Endothelial cell (in vitro differentiated cells): ENCODE data around the gene MICU1. TPM values are rescaled to one million over a fixed set of nuclear protein-coding genes. Genes with fewer than 3 reads are reported as not detected.
"Not testable (repeated sequence)": the region's sequence is repeated elsewhere in the genome, so short reads cannot be mapped to it uniquely, and the experiment has no call there.

ENCODE experiments used
- DNase-seq: peaks from one replicate; pipeline ENCODE4 v3.0.0; 2021; ENCODE audit warnings: low spot score
- H3K27ac Mint-ChIP-seq: one replicate; pipeline ENCODE4 v1.8.0; 2021; ENCODE audit warnings: mixed read lengths, inconsistent platforms; ENCODE audit not compliant: unreplicated experiment
- H3K27me3 Mint-ChIP-seq: one replicate; pipeline ENCODE4 v1.8.0; 2021; ENCODE audit warnings: mild to moderate bottlenecking, moderate library complexity, mixed read lengths, inconsistent platforms; ENCODE audit not compliant: unreplicated experiment
- H3K36me3 Mint-ChIP-seq: one replicate; pipeline ENCODE4 v1.8.0; 2021; ENCODE audit warnings: mild to moderate bottlenecking, low read depth, mixed read lengths, inconsistent platforms; ENCODE audit not compliant: unreplicated experiment
- H3K4me1 Mint-ChIP-seq: one replicate; pipeline ENCODE4 v1.8.0; 2021; ENCODE audit warnings: mild to moderate bottlenecking, mixed read lengths, inconsistent platforms; ENCODE audit not compliant: unreplicated experiment
- H3K4me3 Mint-ChIP-seq: one replicate; pipeline ENCODE4 v1.8.0; 2021; ENCODE audit warnings: mild to moderate bottlenecking, mixed read lengths, inconsistent platforms; ENCODE audit not compliant: unreplicated experiment
- H3K9me3 Mint-ChIP-seq: one replicate; pipeline ENCODE4 v1.8.0; 2021; ENCODE audit warnings: mixed read lengths, inconsistent platforms; ENCODE audit not compliant: unreplicated experiment
- total RNA-seq: library from RNA; stranded (reverse); fragmentation: NEBNext Ultra II Directional; extraction: Animal tissue kit (Norgen Biotek cat#: 25700); gene quantifications from one replicate; pipeline ENCODE4 v1.2.1, GENCODE V29; 2021; ENCODE audit not compliant: unreplicated experiment
- TF ChIP-seq, protein P1 (sequence below): fragments of 200-600 bp; sonication (generic); IDR thresholded peaks from one replicate; pipeline ENCODE4 v1.5.0; 2021; ENCODE audit warnings: antibody characterized with exemption; ENCODE audit not compliant: unreplicated experiment

Gene MICU1
- total RNA-seq, 1 donor from 2014 or later = 39.9 TPM

DNA sequence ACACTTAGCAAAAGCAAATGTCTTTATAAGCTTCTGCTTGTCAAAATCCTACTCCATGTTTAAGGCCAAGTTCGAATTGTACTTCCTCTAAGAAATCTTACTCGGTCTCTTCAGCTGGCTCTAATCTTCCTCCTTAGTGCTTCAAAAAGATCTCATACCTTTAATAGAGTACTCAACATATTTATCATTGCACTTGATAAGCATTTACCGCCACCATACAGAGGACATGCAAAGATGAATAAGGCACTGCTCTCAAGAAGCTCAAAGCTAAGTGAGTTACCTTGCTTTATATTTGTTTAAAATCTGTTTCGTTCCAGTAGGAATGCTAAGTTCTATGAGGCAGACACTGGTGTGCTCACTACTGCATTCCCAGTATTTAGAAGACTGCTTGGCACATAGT lies 209.2 kb downstream of the MICU1 start:
- Mint-ChIP-seq H3K9me3 (no peaks in the 10 kb centered on the region), H3K27ac (no peak overlapping the region), H3K27me3 (peaks cover 2% of the 10 kb centered on the region), H3K4me1 (peaks cover 13% of the 10 kb centered on the region), H3K36me3 (peaks cover 23% of the 10 kb centered on the region), H3K4me3 (no peak overlapping the region)
- TF ChIP-seq, protein P1, sequence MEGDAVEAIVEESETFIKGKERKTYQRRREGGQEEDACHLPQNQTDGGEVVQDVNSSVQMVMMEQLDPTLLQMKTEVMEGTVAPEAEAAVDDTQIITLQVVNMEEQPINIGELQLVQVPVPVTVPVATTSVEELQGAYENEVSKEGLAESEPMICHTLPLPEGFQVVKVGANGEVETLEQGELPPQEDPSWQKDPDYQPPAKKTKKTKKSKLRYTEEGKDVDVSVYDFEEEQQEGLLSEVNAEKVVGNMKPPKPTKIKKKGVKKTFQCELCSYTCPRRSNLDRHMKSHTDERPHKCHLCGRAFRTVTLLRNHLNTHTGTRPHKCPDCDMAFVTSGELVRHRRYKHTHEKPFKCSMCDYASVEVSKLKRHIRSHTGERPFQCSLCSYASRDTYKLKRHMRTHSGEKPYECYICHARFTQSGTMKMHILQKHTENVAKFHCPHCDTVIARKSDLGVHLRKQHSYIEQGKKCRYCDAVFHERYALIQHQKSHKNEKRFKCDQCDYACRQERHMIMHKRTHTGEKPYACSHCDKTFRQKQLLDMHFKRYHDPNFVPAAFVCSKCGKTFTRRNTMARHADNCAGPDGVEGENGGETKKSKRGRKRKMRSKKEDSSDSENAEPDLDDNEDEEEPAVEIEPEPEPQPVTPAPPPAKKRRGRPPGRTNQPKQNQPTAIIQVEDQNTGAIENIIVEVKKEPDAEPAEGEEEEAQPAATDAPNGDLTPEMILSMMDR = no peak
- DNase-seq = no peak

DNA sequence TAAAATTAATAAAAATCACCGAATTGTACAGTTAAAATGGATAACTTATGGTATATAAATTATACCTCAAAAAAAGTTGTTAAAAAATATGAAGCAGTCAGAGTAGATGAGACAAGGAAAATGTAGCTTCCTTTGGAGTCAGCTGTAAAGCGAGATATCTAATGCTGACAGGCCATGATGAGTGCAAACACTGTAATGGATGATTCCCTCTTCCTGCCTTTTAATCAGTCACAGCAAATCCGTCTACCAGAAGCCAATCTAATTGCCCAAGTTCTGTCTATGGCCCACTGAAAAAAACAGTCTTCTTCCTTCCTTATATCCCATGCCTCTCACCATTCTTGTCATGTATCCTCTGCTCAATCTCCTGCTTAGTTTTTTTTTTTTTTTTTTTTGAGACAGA lies 211.2 kb downstream of the MICU1 start:
- Mint-ChIP-seq H3K36me3 (peaks cover 12% of the 10 kb centered on the region), H3K9me3 (no peaks in the 10 kb centered on the region), H3K27ac (no peak overlapping the region), H3K4me3 (peak overlapping the region; percentile 63), H3K27me3 (peaks cover 2% of the 10 kb centered on the region), H3K4me1 (peaks cover 13% of the 10 kb centered on the region)
- DNase-seq = no peak
- TF ChIP-seq, protein P1 = no peak

GRCh38 chr10:72409167-72409566 lies 216.7 kb downstream of the MICU1 start:
- no peaks in the 10 kb centered on the region for H3K9me3 Mint-ChIP-seq
- peaks cover 3% of the 10 kb centered on the region for H3K4me1 Mint-ChIP-seq
- TF ChIP-seq, protein P1 = no peak

DNA sequence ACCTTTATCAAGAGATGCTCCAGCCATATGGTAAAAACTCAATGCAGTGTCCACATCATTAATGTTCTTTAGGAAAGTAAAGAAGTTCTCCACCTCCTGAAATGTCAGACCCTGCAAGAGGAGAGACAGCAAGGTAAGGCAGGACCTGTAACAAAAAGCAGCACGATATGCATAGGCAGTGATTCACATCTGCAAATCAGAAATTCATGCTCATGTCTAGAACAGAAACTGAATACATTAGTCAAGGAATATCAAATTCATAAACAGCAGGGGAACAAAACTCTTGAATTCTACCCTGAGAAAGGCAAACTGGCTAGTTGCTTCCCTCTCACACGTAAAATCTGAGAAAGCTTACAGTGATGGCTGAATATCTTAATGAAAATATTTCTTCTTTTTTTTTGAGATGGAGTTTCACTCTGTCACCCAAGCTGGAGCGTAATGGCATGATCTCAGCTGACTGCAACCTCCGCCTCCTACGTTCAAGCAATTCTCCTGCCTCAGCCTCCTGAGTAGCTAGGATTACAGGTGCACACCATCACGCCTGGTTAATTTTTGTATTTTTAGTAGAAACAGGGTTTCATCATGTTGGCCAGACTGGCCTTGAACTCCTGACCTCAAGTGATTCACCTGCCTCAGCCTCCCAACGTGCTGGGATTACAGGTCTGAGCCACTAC lies 217.8 kb downstream of the MICU1 start:
- Mint-ChIP-seq H3K4me3 (no peak overlapping the region), H3K36me3 (no peaks in the 10 kb centered on the region), H3K4me1 (peaks cover 3% of the 10 kb centered on the region), H3K27me3 (no peaks in the 10 kb centered on the region), H3K9me3 (no peaks in the 10 kb centered on the region), H3K27ac (no peak overlapping the region)
- DNase-seq = no peak
- TF ChIP-seq, protein P1 = no peak

More at GRCh38 chr10:72409167-72409566, 216.7 kb downstream of the MICU1 start:
- no peak for DNase-seq
- H3K36me3 Mint-ChIP-seq = no peaks in the 10 kb centered on the region
- no peak overlapping the region for H3K4me3 Mint-ChIP-seq
- no peaks in the 10 kb centered on the region for H3K27me3 Mint-ChIP-seq
- H3K27ac Mint-ChIP-seq = no peak overlapping the region

- Mint-ChIP-seq H3K36me3 (peaks cover 2% of the 10 kb centered on the region), H3K9me3 (no peaks in the 10 kb centered on the region), H3K27ac (no peak overlapping the region), H3K4me3 (no peak overlapping the region), H3K4me1 (peaks cover 3% of the 10 kb centered on the region), H3K27me3 (no peaks in the 10 kb centered on the region)
- TF ChIP-seq, protein P1 = no peak
- no peak for DNase-seq
These were observed 218.4 kb downstream of the MICU1 start for GRCh38 chr10:72407471-72407870.

DNA sequence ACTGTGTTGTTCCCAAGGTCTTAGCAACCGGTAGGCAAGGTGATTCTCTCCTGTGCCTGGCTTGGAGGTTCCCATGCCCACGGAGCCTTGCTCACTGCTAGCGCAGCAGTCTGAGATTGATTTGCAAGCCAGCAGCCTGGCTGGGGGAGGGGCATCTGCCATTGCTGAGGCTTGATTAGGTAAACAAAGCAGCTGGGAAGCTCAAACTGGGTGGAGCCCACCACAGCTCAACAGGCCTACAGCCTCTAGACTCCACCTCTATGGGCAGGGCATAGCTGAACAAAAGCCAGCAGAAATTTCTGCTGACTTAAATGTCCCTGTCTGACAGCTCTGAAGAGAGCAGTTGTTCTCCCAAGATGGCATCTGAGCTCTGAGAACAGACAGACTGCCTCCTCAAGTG lies 230.3 kb downstream of the MICU1 start:
- H3K36me3 Mint-ChIP-seq, H3K4me1 Mint-ChIP-seq, DNase-seq, H3K4me3 Mint-ChIP-seq, H3K27me3 Mint-ChIP-seq, H3K27ac Mint-ChIP-seq, H3K9me3 Mint-ChIP-seq: not testable (repeated sequence)
